ENCODE results near the gene MAB21L1.

- TF ChIP-seq TAF1 (IDR thresholded peaks at IDR 0.05; ENCODE audit: low read depth, low read length) (no peak), POLR2A (IDR thresholded peaks at IDR 0.05; ENCODE audit: low read depth, low read length) (no peak), POLR2AphosphoS5 (IDR thresholded peaks at IDR 0.05; ENCODE audit: low read depth, low read length) (no peak), PAX5 (IDR thresholded peaks at IDR 0.05; ENCODE audit: insufficient read depth, low read length, severe bottlenecking) (no peak), POU2F2 (IDR thresholded peaks at IDR 0.05; ENCODE audit: low read depth, low read length) (no peak), SPI1 (IDR thresholded peaks at IDR 0.05; ENCODE audit: low read depth, low read length) (no peak)
Observed at GRCh38 chr13:35482527-35482926, 6.0 kb upstream of the MAB21L1 start.

Measured in GM12891 (cell line).